ENCODE results near the gene SPOPL. TPM values are rescaled to one million over a fixed set of nuclear protein-coding genes. Genes with fewer than 3 reads are reported as not detected.

Gene SPOPL
- total and polyA plus RNA-seq, 7 experiments from 2014 or later, result 0.44 to 25.7 (median 12.2) TPM

DNA sequence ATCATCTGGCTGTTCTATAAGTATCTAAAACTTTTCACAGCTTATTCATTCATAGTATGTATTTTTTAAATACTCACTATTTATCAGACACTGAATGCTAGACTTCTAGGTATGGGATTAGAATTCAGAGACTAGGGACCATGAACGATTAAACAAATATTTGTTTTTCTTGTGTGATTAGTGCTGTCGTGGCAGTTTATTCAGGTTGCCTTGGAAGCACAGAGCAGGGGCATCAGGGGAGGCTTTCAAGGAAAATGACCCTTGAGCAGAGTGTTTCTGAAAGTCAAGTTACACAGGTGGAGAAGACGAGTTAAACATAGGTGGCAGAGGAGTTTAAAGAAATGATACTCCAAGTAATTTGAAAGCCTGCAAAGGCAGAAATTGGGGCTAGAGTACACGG is 5.7 kb downstream of the SPOPL start:
- Mint-ChIP-seq H3K27me3 (peaks cover 0 to 12% (median 0%) of the 10 kb centered on the region in 5 donors), H3K27ac (no peak overlapping the region), H3K9me3 (peaks cover 0 to 18% (median 2%) of the 10 kb centered on the region in 11 donors), H3K36me3 (peaks cover 2 to 22% (median 15%) of the 10 kb centered on the region in 5 donors), H3K4me1 (peaks cover 31 to 68% (median 55%) of the 10 kb centered on the region in 7 donors), H3K4me3 (no peak overlapping the region)
- H3K4me1 ChIP-seq (ENCODE audit: control insufficient read depth in 2 of 2, insufficient read depth in 2 of 2, low read length in 2 of 2), result peaks cover 6 to 20% of the 10 kb centered on the region in 2 donors
- no peak overlapping the region for H3K4me3 ChIP-seq (ENCODE audit: low read length)
- POLR2A ChIA-PET, result no interaction called here
- DNase-seq (no peak), ATAC-seq (no peak)
- intact Hi-C loops (cut with micrococcal nuclease), result no loop called here
- CTCF ChIA-PET, result no interaction called here
- H3K9me3 ChIP-seq (ENCODE audit: control insufficient read depth in 2 of 3, low read length in 3 of 3), result no peaks in the 10 kb centered on the region
- H3K27ac ChIP-seq (ENCODE audit: low read depth, low read length), result no peak overlapping the region
- H3K36me3 ChIP-seq (ENCODE audit: control insufficient read depth in 2 of 3, insufficient read depth in 3 of 3, low read length in 3 of 3), result no peaks in the 10 kb centered on the region
- no peaks in the 10 kb centered on the region for H3K27me3 ChIP-seq (ENCODE audit: control insufficient read depth in 2 of 2, insufficient read depth in 2 of 2, low read length in 2 of 2)

DNA sequence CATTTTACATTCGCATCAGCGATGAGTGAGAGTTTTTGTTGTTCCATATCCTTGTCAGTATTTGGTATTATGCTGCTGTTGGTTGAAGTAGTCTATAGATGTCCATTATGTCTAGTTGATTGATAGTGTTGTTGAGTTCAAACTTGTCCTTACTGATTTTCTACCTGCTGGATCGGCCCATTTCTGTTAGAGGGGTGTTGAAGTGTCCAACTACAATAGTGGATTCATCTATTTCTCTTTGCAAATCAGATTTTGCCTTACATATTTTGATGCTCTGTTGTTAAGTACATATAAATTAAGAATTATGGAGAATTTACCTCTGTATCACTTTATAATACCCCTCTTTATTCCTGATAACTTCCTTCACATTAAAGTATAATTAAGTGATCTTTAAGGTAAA is 8.7 kb downstream of the SPOPL start:
- H3K27me3 Mint-ChIP-seq, result peaks cover 0 to 19% (median 6%) of the 10 kb centered on the region in 5 donors
- H3K9me3 ChIP-seq (ENCODE audit: control insufficient read depth in 2 of 3, low read length in 3 of 3), result no peaks in the 10 kb centered on the region
- H3K27me3 ChIP-seq (ENCODE audit: control insufficient read depth in 2 of 2, insufficient read depth in 2 of 2, low read length in 2 of 2), result no peaks in the 10 kb centered on the region
- peaks cover 0 to 25% (median 3%) of the 10 kb centered on the region in 11 donors for H3K9me3 Mint-ChIP-seq
- peaks cover 4 to 24% (median 19%) of the 10 kb centered on the region in 5 donors for H3K36me3 Mint-ChIP-seq
- H3K4me3 Mint-ChIP-seq, result peak overlapping the region in 1 of 10 donors; percentile 21
- intact Hi-C loops (cut with micrococcal nuclease), result no loop called here
- ChIA-PET CTCF (no interaction called here), POLR2A (no interaction called here)
- H3K4me1 Mint-ChIP-seq, result peaks cover 16 to 66% (median 49%) of the 10 kb centered on the region in 7 donors
- H3K27ac Mint-ChIP-seq, result no peak overlapping the region
- H3K27ac ChIP-seq (ENCODE audit: low read depth, low read length), result no peak overlapping the region
- DNase-seq (no peak), ATAC-seq (no peak)
- H3K4me1 ChIP-seq (ENCODE audit: control insufficient read depth in 2 of 2, insufficient read depth in 2 of 2, low read length in 2 of 2), result peaks cover 2 to 7% of the 10 kb centered on the region in 2 donors
- H3K36me3 ChIP-seq (ENCODE audit: control insufficient read depth in 2 of 3, insufficient read depth in 3 of 3, low read length in 3 of 3), result no peaks in the 10 kb centered on the region
- H3K4me3 ChIP-seq (ENCODE audit: low read length), result no peak overlapping the region

DNA sequence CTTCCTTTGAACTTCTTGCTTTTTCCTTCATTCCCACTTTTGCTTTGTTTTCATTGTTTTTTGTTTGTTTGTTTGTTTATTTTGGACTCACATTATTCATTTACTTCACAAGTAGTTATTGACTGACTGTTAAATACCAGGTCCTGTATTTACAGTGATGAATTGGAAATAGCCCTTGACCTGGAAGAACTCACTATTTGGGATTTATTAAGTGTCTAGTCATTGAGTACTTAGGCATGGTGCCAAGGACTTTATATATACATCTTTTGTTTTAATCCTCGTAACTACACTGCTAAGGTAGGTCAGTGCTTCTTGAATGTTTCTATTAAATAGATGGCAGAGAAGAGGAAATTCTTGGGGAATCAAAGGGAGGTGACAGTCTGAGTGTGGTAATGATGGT is 11.1 kb downstream of the SPOPL start:
- Histone ChIP-seq H3K4me3 (ENCODE audit: low read length) (no peak overlapping the region), H3K36me3 (ENCODE audit: control insufficient read depth in 2 of 3, insufficient read depth in 3 of 3, low read length in 3 of 3) (no peaks in the 10 kb centered on the region), H3K27me3 (ENCODE audit: control insufficient read depth in 2 of 2, insufficient read depth in 2 of 2, low read length in 2 of 2) (no peaks in the 10 kb centered on the region), H3K4me1 (ENCODE audit: control insufficient read depth in 2 of 2, insufficient read depth in 2 of 2, low read length in 2 of 2) (peaks cover 8 to 9% of the 10 kb centered on the region in 2 donors), H3K27ac (ENCODE audit: low read depth, low read length) (no peak overlapping the region), H3K9me3 (ENCODE audit: control insufficient read depth in 2 of 3, low read length in 3 of 3) (no peaks in the 10 kb centered on the region)
- peaks cover 0 to 19% (median 7%) of the 10 kb centered on the region in 5 donors for H3K27me3 Mint-ChIP-seq
- ChIA-PET CTCF (no interaction called here), POLR2A (no interaction called here)
- ATAC-seq (no peak), DNase-seq (no peak)
- H3K27ac Mint-ChIP-seq, result no peak overlapping the region
- peaks cover 4 to 24% (median 15%) of the 10 kb centered on the region in 5 donors for H3K36me3 Mint-ChIP-seq
- H3K4me1 Mint-ChIP-seq, result peaks cover 18 to 67% (median 50%) of the 10 kb centered on the region in 7 donors
- peaks cover 0 to 25% (median 3%) of the 10 kb centered on the region in 11 donors for H3K9me3 Mint-ChIP-seq
- H3K4me3 Mint-ChIP-seq, result no peak overlapping the region
- intact Hi-C loops (cut with micrococcal nuclease), result no loop called here

DNA sequence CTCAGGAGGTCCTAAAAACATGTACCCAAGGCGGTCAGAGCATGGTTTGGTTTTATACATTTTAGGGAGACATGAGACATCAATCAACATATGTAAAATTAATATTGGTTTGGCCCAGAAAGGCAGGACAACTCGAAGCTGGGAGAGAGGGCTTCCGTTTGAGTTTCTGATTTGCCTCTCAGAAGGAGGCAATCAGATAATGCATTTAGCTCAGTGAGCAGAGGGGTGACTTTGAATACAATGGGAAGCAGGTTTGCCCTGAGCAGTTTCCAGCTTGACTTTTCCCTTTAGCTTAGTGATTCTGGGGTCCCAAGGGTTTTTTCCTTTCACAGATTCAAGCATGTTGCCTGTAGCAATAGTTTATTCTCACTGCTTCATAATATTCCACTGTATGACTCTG is 12.6 kb downstream of the SPOPL start:
- Mint-ChIP-seq H3K4me3 (peak overlapping the region in 3 of 10 donors; percentile 11 to 26 (median 17)), H3K9me3 (peaks cover 0 to 25% (median 3%) of the 10 kb centered on the region in 11 donors), H3K4me1 (peaks cover 18 to 70% (median 56%) of the 10 kb centered on the region in 7 donors), H3K36me3 (peaks cover 4 to 21% (median 15%) of the 10 kb centered on the region in 5 donors), H3K27me3 (peaks cover 0 to 19% (median 7%) of the 10 kb centered on the region in 5 donors), H3K27ac (no peak overlapping the region)
- Histone ChIP-seq H3K27me3 (ENCODE audit: control insufficient read depth in 2 of 2, insufficient read depth in 2 of 2, low read length in 2 of 2) (no peaks in the 10 kb centered on the region), H3K4me1 (ENCODE audit: control insufficient read depth in 2 of 2, insufficient read depth in 2 of 2, low read length in 2 of 2) (peaks cover 8 to 9% of the 10 kb centered on the region in 2 donors), H3K36me3 (ENCODE audit: control insufficient read depth in 2 of 3, insufficient read depth in 3 of 3, low read length in 3 of 3) (no peaks in the 10 kb centered on the region), H3K4me3 (ENCODE audit: low read length) (no peak overlapping the region), H3K27ac (ENCODE audit: low read depth, low read length) (no peak overlapping the region), H3K9me3 (ENCODE audit: control insufficient read depth in 2 of 3, low read length in 3 of 3) (no peaks in the 10 kb centered on the region)
- ChIA-PET CTCF (no interaction called here), POLR2A (no interaction called here)
- ATAC-seq, result no peak
- no peak for DNase-seq
- intact Hi-C loops (cut with micrococcal nuclease), result no loop called here

DNA sequence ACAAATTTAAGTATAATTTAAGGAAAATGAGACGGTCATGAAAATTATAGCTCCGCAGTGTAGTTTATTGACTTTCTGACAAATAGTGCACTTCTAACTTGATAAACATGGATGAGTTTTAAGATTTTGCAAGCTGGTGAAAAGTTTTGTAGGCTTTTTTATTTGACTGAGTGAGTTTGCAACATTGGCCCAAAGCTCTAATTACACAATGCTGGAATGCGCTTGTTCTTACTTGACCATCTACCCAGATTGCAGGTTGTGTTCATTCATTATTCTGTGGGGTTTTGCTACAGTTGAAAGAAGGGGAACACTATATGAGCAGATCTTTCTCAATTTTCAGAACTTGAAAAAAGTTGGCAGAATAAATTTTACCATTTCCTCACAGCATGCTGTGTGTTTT is 13.5 kb downstream of the SPOPL start:
- no peak overlapping the region for H3K4me3 ChIP-seq (ENCODE audit: low read length)
- Mint-ChIP-seq H3K36me3 (peaks cover 4 to 18% (median 8%) of the 10 kb centered on the region in 5 donors), H3K4me1 (peaks cover 15 to 66% (median 53%) of the 10 kb centered on the region in 7 donors), H3K9me3 (peaks cover 0 to 23% (median 3%) of the 10 kb centered on the region in 11 donors), H3K4me3 (peak overlapping the region in 3 of 10 donors; percentile 2 to 36 (median 24)), H3K27me3 (peaks cover 0 to 12% (median 7%) of the 10 kb centered on the region in 5 donors), H3K27ac (no peak overlapping the region)
- H3K27ac ChIP-seq (ENCODE audit: low read depth, low read length), result no peak overlapping the region
- CTCF ChIA-PET, result no interaction called here
- POLR2A ChIA-PET, result no interaction called here
- no peaks in the 10 kb centered on the region for H3K9me3 ChIP-seq (ENCODE audit: control insufficient read depth in 2 of 3, low read length in 3 of 3)
- DNase-seq (no peak), ATAC-seq (no peak)
- no peaks in the 10 kb centered on the region for H3K27me3 ChIP-seq (ENCODE audit: control insufficient read depth in 2 of 2, insufficient read depth in 2 of 2, low read length in 2 of 2)
- intact Hi-C loops (cut with micrococcal nuclease), result no loop called here
- H3K4me1 ChIP-seq (ENCODE audit: control insufficient read depth in 2 of 2, insufficient read depth in 2 of 2, low read length in 2 of 2), result peaks cover 8 to 9% of the 10 kb centered on the region in 2 donors
- H3K36me3 ChIP-seq (ENCODE audit: control insufficient read depth in 2 of 3, insufficient read depth in 3 of 3, low read length in 3 of 3), result no peaks in the 10 kb centered on the region

DNA sequence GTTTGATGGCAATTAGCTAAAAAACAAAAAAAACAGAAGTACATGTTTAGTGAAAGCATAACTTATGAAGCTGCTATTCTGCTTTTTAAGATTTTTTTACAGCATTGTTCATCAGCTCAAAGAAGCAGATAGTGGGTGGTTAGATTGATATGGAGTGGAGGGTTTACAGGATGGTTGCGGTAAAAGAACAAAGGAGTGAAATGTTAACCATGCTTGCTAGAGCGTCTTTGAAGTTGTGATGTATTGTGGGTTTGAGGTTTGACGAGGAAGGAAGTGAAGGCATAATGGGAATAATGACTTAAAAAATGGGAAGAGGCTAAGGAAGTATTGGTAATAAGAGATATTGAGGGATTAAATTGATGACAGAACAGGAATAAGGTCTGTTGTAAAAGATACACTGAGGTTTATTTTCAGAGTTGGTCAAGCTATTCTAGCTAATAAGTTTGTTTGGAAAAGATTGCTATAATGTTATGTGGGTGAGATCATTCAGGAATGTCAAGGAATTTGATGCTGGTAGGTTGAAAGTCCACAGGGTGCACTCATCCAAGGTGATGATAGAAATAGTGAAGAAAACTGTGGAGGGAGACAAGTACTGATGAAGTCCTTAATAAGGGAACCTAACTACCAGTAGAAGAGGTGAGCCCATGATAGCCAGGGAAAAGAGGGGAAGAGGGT is 14.6 kb downstream of the SPOPL start:
- POLR2A ChIA-PET, result no interaction called here
- peaks cover 0 to 14% (median 3%) of the 10 kb centered on the region in 11 donors for H3K9me3 Mint-ChIP-seq

More for the DNA sequence above, 14.6 kb downstream of the SPOPL start:
- DNase-seq (peak in 6 of 9 donors; percentile 17 to 41 (median 34)), ATAC-seq (peak; percentile 61)
- CTCF ChIA-PET, result no interaction called here
- Mint-ChIP-seq H3K4me1 (peaks cover 12 to 63% (median 53%) of the 10 kb centered on the region in 7 donors), H3K27me3 (peaks cover 0 to 12% (median 7%) of the 10 kb centered on the region in 5 donors), H3K36me3 (peaks cover under 1 to 16% (median 6%) of the 10 kb centered on the region in 5 donors), H3K4me3 (peak overlapping the region in 8 of 10 donors; percentile 0 to 49 (median 8)), H3K27ac (no peak overlapping the region)
- intact Hi-C loops (cut with micrococcal nuclease), result loop anchor here (1.0 to 2.0 kb wide), 2 partner anchors 13 kb away; no protein-coding TSS in a partner anchor
- Histone ChIP-seq H3K9me3 (ENCODE audit: control insufficient read depth in 2 of 3, low read length in 3 of 3) (no peaks in the 10 kb centered on the region), H3K27ac (ENCODE audit: low read depth, low read length) (no peak overlapping the region), H3K4me3 (ENCODE audit: low read length) (no peak overlapping the region), H3K4me1 (ENCODE audit: control insufficient read depth in 2 of 2, insufficient read depth in 2 of 2, low read length in 2 of 2) (peaks cover 8 to 9% of the 10 kb centered on the region in 2 donors), H3K36me3 (ENCODE audit: control insufficient read depth in 2 of 3, insufficient read depth in 3 of 3, low read length in 3 of 3) (no peaks in the 10 kb centered on the region), H3K27me3 (ENCODE audit: control insufficient read depth in 2 of 2, insufficient read depth in 2 of 2, low read length in 2 of 2) (no peaks in the 10 kb centered on the region)
